Neuron (in vitro differentiated cells): ENCODE measurements around the gene RILPL1.
"Not testable (repeated sequence)": the region's sequence is repeated elsewhere in the genome, so short reads cannot be mapped to it uniquely, and the experiment has no call there.

ENCODE experiments used
- H2AFZ ChIP-seq: one replicate; pipeline ENCODE4 v1.6.1; 2013; ENCODE audit warnings: low read depth, mild to moderate bottlenecking, inconsistent platforms, low read length, moderate library complexity
- H3K27me3 ChIP-seq: one replicate; pipeline ENCODE4 v1.6.1; 2013; ENCODE audit warnings: low read length; ENCODE audit not compliant: insufficient read depth
- H3K36me3 ChIP-seq: one replicate; pipeline ENCODE4 v1.6.1; 2013; ENCODE audit warnings: low read length; ENCODE audit not compliant: insufficient read depth
- H3K4me1 ChIP-seq: one replicate; pipeline ENCODE4 v1.6.1; 2013; ENCODE audit warnings: low read length; ENCODE audit not compliant: insufficient read depth
- H3K4me3 ChIP-seq: 2 replicates; pipeline ENCODE4 v1.5.1; 2013; ENCODE audit warnings: mild to moderate bottlenecking, low read length, moderate library complexity
- H3K9me3 ChIP-seq: one replicate; pipeline ENCODE4 v1.6.1; 2013; ENCODE audit warnings: low read length

The RILPL1 gene

GRCh38 chr12:123523518-123523917 is 10.0 kb downstream of the RILPL1 start:
- H3K4me3 ChIP-seq = no peak overlapping the region
- H3K36me3 ChIP-seq = peaks cover 38% of the 10 kb centered on the region
- no peaks in the 10 kb centered on the region for H3K9me3 ChIP-seq
- H3K27me3 ChIP-seq = no peaks in the 10 kb centered on the region
- no peak overlapping the region for H2AFZ ChIP-seq
- H3K4me1 ChIP-seq = no peaks in the 10 kb centered on the region

- peaks cover 45% of the 10 kb centered on the region for H3K36me3 ChIP-seq
Observed at GRCh38 chr12:123522164-123522563, 11.4 kb downstream of the RILPL1 start.

DNA sequence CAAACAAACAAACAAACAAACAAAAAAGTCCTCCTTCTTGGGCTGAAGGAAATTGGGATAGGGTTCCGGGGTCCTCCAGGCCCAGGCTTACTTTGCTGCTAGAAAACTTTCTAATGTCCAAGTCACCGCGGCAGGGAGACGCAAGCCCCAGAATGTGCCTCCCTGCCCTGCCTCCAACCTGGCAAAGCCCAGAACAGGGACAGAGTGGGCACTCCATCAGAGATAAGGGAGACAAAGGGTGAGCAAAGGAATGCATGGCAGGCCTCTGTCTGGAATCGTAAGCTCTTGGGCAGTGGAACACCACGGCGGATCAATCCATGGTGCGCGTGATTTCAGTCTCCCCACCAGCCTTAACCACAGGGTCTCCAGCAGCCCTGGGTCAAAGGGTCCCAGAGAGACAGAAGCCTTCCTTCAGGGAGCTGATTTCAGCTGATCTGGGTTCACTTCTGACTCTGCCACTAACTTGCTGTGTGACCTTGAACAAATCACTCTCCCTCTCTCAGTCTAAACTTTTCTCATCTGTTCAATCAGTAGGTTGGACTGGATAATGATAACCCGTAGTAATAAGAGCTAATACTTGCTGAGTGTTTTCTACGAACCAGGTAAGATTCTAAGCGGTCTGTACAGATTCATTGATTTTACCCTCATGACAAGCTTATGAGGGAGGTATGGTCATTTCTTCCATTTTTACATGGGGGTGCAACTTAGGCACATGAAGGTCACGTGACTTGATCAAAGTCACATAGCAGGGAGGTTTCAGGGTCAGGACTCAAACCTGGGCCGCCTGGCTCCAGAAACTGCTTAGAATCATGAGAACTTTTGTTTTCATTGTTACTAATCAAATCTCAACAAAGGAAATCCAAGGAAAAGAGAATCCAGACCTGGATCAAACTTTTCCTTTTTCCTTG is 12.7 kb downstream of the RILPL1 start:
- no peak overlapping the region for H2AFZ ChIP-seq
- no peaks in the 10 kb centered on the region for H3K4me1 ChIP-seq
- H3K36me3 ChIP-seq = peaks cover 57% of the 10 kb centered on the region
- H3K4me3 ChIP-seq = no peak overlapping the region
- H3K9me3 ChIP-seq = no peaks in the 10 kb centered on the region
- no peaks in the 10 kb centered on the region for H3K27me3 ChIP-seq

More at GRCh38 chr12:123522164-123522563, 11.4 kb downstream of the RILPL1 start:
- no peaks in the 10 kb centered on the region for H3K9me3 ChIP-seq
- H3K4me1 ChIP-seq = no peaks in the 10 kb centered on the region
- H2AFZ ChIP-seq = no peak overlapping the region
- no peak overlapping the region for H3K4me3 ChIP-seq
- no peaks in the 10 kb centered on the region for H3K27me3 ChIP-seq

- Histone ChIP-seq H3K36me3 (peaks cover 57% of the 10 kb centered on the region), H2AFZ (no peak overlapping the region), H3K9me3 (no peaks in the 10 kb centered on the region), H3K4me3 (no peak overlapping the region), H3K4me1 (no peaks in the 10 kb centered on the region), H3K27me3 (no peaks in the 10 kb centered on the region)
Observed at GRCh38 chr12:123519141-123520001, 14.1 kb downstream of the RILPL1 start.

DNA sequence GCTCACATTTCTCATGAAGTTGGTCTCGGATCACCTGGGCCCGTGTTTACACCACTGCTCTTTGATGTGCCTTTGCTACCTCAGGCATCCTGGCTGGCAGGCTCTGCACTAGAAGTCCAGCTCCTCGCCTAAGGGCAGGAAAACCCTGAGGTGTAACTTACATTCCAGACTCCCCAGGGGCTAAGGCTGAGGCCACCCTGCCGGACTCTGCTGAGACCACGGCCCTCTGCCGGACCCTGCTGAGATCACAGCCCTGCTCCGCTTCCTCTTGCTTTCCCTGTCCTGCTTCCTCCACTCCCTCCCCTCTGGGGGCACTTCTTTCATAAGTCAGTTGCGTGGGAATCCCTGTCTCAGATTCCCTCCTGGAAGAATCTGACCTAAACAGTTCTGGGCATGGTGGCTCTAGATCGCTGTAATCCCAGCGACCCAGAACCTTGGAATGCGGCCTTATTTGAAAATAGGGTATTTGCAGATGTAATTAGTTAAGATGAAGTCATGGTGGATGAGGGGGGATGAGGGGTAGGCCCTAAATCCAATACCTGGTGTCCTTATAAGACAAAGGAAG is 17.2 kb downstream of the RILPL1 start:
- Histone ChIP-seq H3K4me3 (no peak overlapping the region), H3K9me3 (no peaks in the 10 kb centered on the region), H3K4me1 (no peaks in the 10 kb centered on the region), H3K36me3 (peaks cover 56% of the 10 kb centered on the region), H3K27me3 (no peaks in the 10 kb centered on the region), H2AFZ (no peak overlapping the region)

DNA sequence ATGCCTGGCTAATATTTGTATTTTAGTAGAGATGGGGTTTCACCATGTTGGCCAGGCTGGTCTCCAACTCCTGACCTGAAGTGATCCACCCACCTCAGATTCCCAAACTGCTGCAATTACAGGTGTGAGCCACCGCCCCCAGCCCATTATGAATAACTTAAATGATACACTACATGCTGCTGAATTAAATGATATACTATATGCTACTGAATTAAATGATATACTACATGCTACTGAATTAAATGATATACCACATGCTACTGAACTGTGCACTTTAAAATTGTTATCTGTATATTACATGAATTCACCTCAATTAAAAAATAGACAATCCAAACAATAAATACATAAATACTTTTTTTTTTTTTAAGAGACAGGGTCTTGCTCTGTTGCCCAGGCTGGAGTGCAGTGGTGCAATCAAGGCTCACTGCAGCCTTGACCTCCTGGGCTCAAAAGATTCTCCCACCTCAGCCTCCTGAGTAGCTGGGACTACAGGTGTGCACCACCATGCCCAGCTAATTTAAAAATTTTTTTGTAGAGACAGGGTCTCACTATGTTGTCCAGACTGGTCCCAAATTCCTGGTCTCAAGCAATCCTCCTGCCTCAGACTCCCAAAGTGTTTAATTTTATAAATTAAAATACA is 18.8 kb downstream of the RILPL1 start:
- H3K4me1 ChIP-seq, H3K4me3 ChIP-seq, H3K27me3 ChIP-seq, H2AFZ ChIP-seq, H3K9me3 ChIP-seq: not testable (repeated sequence)
- H3K36me3 ChIP-seq = peaks cover 50% of the 10 kb centered on the region

- Histone ChIP-seq H3K9me3 (no peaks in the 10 kb centered on the region), H3K4me3 (no peak overlapping the region), H2AFZ (no peak overlapping the region), H3K36me3 (peaks cover 49% of the 10 kb centered on the region), H3K4me1 (no peaks in the 10 kb centered on the region), H3K27me3 (no peaks in the 10 kb centered on the region)
Observed at GRCh38 chr12:123513805-123514204, 19.7 kb downstream of the RILPL1 start.

DNA sequence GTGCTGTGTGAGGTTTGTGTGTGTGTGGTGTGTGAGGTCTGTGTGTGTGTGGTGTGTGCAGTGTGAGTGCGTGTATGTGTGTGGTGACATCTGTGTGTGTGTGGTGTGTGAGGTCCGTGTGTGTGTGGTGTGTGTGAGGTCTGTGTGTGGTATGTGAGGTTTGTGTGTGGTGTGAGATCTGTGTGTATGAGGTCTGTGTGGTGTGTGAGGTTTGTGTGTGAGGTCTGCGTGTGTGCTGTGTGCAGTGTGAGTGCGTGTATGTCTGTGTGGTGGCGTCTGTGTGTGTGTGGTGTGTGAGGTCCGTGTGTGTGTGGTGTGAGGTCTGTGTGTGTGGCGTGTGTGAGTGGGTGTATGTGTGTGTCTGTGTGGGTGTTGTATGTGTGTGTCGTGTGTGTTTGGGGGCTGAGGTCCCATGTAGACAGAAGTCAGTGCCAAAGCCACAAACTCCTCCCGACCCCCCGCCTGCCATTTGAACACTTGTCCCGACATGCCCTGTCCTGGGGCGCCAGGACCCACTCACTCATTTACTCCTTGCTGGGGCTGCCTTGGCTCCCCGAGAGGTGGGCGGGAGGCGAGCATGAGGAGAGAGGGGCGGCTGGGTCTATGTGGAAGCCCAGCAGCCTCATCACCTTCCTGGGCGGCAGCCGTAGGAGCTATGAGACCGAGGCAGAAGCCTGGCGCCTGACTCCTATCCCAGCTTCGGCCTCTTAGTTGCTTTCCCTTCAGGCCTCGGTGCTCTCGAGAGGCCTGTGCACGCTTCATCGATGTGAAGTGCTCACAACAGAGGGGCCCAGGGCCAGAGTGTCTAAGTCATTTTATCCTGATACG is 20.5 kb downstream of the RILPL1 start:
- Histone ChIP-seq H3K4me3 (no peak overlapping the region), H3K4me1 (no peaks in the 10 kb centered on the region), H2AFZ (no peak overlapping the region), H3K36me3 (peaks cover 49% of the 10 kb centered on the region), H3K27me3 (no peaks in the 10 kb centered on the region), H3K9me3 (no peaks in the 10 kb centered on the region)

DNA sequence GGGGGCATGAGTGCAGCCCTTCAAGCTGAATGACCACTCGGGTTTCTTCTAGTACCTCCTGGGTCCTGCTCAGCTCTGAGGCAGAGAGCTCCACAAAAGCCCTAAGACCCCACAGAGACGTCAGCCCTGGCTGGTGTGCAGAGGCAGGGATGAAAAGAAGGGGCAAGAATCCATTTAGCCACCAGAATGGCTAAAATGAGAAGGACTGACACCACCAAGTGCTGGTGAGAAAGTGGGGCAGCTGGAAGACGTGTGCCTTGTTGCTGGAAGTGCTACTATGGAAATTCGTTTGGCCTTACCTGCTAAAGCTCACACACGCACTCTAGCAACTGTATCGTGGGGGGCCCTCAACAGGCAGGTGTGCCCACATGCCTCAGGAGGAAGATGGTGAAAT is 26.7 kb downstream of the RILPL1 start:
- Histone ChIP-seq H2AFZ (no peak overlapping the region), H3K36me3 (peaks cover 17% of the 10 kb centered on the region), H3K4me1 (peaks cover 10% of the 10 kb centered on the region), H3K9me3 (no peaks in the 10 kb centered on the region), H3K4me3 (no peak overlapping the region), H3K27me3 (no peaks in the 10 kb centered on the region)

DNA sequence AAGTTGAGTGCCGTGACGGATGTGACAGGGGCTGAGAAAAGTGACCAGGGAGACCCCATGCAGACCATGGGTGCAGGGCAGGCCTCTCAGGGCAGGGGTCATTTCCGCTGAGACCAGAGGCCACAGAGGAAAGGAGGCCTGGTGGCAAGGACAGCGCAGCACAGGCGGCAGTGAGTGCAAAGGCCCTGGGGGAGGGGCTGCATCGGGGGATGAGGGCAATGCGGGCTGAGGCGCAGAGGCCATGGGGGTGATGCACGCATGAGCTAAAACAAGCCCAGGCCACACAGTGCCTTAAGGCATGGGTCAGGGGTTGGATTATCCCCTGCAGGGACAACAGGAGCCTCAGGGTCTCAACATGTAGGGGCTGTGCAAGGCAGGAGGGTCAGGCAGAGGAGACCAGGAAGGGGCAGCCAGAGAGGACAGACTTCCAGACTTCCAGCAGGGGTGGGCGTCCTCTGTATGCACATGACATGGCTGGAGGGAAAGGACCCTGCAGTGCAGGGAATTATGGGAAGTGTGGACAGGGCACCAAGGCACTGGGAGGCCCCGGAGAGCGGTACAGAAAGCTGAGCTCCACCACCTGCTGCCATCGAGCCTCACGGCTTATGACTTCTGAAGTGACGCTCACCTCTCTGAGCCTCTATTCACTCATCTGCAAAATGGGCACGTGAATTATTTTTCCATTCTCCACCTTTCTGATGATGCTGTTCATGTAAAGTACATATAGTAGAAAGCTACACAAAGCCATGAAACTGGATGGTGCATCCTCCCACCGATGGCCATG is 27.3 kb downstream of the RILPL1 start:
- H3K9me3 ChIP-seq = no peaks in the 10 kb centered on the region
- H3K4me1 ChIP-seq = peaks cover 12% of the 10 kb centered on the region
- no peaks in the 10 kb centered on the region for H3K27me3 ChIP-seq
- H3K36me3 ChIP-seq = peaks cover 11% of the 10 kb centered on the region
- no peak overlapping the region for H3K4me3 ChIP-seq
- H2AFZ ChIP-seq = no peak overlapping the region

GRCh38 chr12:123502163-123502704 is 31.3 kb downstream of the RILPL1 start:
- Histone ChIP-seq H3K27me3 (no peaks in the 10 kb centered on the region), H3K4me3 (no peak overlapping the region), H2AFZ (no peak overlapping the region), H3K4me1 (peaks cover 12% of the 10 kb centered on the region), H3K36me3 (peaks cover 22% of the 10 kb centered on the region), H3K9me3 (peaks cover 3% of the 10 kb centered on the region)
